Osteoblast (primary cell): ENCODE data around the gene NAA60. TPM values are rescaled to one million over a fixed set of nuclear protein-coding genes. Genes with fewer than 3 reads are reported as not detected.

Source experiments
- DNase-seq: peaks from one replicate; pipeline ENCODE4 v3.0.0; 2011; ENCODE audit warnings: low spot score, mixed read lengths; ENCODE audit not compliant: insufficient read length; ENCODE audit errors: missing footprints
- H2AFZ ChIP-seq: 2 replicates; pipeline ENCODE4 v1.6.0; 2011; ENCODE audit warnings: mild to moderate bottlenecking, low read length
- H3K27ac ChIP-seq: 2 replicates; pipeline ENCODE4 v1.5.1; 2011; ENCODE audit warnings: mild to moderate bottlenecking, low read depth, low read length, moderate library complexity
- H3K27me3 ChIP-seq: 2 replicates; pipeline ENCODE4 v1.6.0; 2012; ENCODE audit warnings: mild to moderate bottlenecking, control low read depth, inconsistent platforms, low read length, moderate library complexity; ENCODE audit not compliant: insufficient read depth
- H3K36me3 ChIP-seq: 2 replicates; pipeline ENCODE4 v1.5.1; 2011; ENCODE audit warnings: mild to moderate bottlenecking, low read length, control low read depth, moderate library complexity; ENCODE audit not compliant: insufficient read depth
- H3K4me1 ChIP-seq: 2 replicates; pipeline ENCODE4 v1.5.1; 2011; ENCODE audit warnings: mild to moderate bottlenecking, low read length, control low read depth, moderate library complexity; ENCODE audit not compliant: insufficient read depth
- H3K4me2 ChIP-seq: 2 replicates; pipeline ENCODE4 v1.6.0; 2011; ENCODE audit warnings: mild to moderate bottlenecking, low read length; ENCODE audit not compliant: insufficient read depth
- H3K4me3 ChIP-seq: fragments of 200-600 bp; sonication (generic); 3 replicates; pipeline ENCODE4 v1.5.1; 2012; ENCODE audit warnings: mild to moderate bottlenecking, low read length, inconsistent platforms; ENCODE audit not compliant: insufficient read depth
- H3K79me2 ChIP-seq: 2 replicates; pipeline ENCODE4 v1.6.0; 2012; ENCODE audit warnings: mild to moderate bottlenecking, low read length, control low read depth, inconsistent platforms; ENCODE audit not compliant: insufficient read depth
- H3K9me3 ChIP-seq: 2 replicates; pipeline ENCODE4 v1.5.1; 2011; ENCODE audit warnings: low read depth, low read length, control low read depth
- H4K20me1 ChIP-seq: 2 replicates; pipeline ENCODE4 v1.6.0; 2012; ENCODE audit warnings: mild to moderate bottlenecking, low read length, control low read depth; ENCODE audit not compliant: insufficient read depth
- CTCF ChIP-seq: IDR thresholded peaks from 2 replicates; pipeline ENCODE4 v1.5.1; 2011; ENCODE audit warnings: mild to moderate bottlenecking, low read depth, low read length, moderate library complexity; ENCODE audit errors: extremely low read depth
- total RNA-seq: library from RNA; depleted of rRNA; stranded (reverse); fragments of >200 nt; gene quantifications from 2 replicates; pipeline ENCODE4 v1.2.3, GENCODE V29; 2012

The NAA60 gene
- total RNA-seq, 1 donor, result 27.5 TPM

GRCh38 chr16:3468501-3468900 is 25.0 kb downstream of the NAA60 start:
- Histone ChIP-seq H4K20me1 (peaks cover 80% of the 10 kb centered on the region), H3K4me2 (no peak overlapping the region), H3K79me2 (peaks cover 99% of the 10 kb centered on the region), H3K27me3 (no peaks in the 10 kb centered on the region), H3K4me1 (no peaks in the 10 kb centered on the region), H3K27ac (no peak overlapping the region), H3K9me3 (no peaks in the 10 kb centered on the region), H2AFZ (no peak overlapping the region), H3K36me3 (peaks cover 16% of the 10 kb centered on the region), H3K4me3 (no peak overlapping the region)
- peak; percentile 42 for DNase-seq
- TF ChIP-seq CTCF, result no peak

- H3K36me3 ChIP-seq, result peaks cover 16% of the 10 kb centered on the region
- H3K27ac ChIP-seq, result no peak overlapping the region
- H3K9me3 ChIP-seq, result no peaks in the 10 kb centered on the region
- no peak overlapping the region for H3K4me2 ChIP-seq
- no peak for DNase-seq
- no peaks in the 10 kb centered on the region for H3K27me3 ChIP-seq
- H3K79me2 ChIP-seq, result peaks cover 99% of the 10 kb centered on the region
- peaks cover 81% of the 10 kb centered on the region for H4K20me1 ChIP-seq
- H2AFZ ChIP-seq, result no peak overlapping the region
- no peaks in the 10 kb centered on the region for H3K4me1 ChIP-seq
- no peak for TF ChIP-seq CTCF
- H3K4me3 ChIP-seq, result no peak overlapping the region
Observed at GRCh38 chr16:3469736-3470135, 26.3 kb downstream of the NAA60 start.

DNA sequence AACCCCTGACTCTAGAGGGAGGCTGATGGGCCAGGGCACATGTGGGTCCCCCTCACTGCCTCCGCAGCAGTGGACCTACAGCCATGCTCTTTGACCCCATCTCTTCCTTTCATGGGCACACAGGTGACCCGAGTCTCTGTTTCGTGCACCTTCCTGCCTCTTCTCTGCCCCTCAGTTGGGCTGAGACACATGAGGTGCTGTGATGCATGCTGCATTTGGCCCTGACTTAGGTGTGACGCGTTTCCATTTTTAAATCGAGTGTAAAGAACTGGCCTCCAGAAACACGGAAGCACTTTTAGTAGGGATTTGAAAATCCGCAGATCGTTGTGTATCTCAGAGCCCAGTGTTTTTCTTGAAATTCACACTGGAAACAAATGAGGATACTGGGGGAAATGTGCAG is 27.2 kb downstream of the NAA60 start:
- Histone ChIP-seq H3K4me1 (no peaks in the 10 kb centered on the region), H3K4me2 (no peak overlapping the region), H3K4me3 (no peak overlapping the region), H3K36me3 (peaks cover 13% of the 10 kb centered on the region), H3K27ac (no peak overlapping the region), H3K79me2 (peaks cover 98% of the 10 kb centered on the region), H4K20me1 (peaks cover 75% of the 10 kb centered on the region), H3K27me3 (no peaks in the 10 kb centered on the region), H3K9me3 (no peaks in the 10 kb centered on the region), H2AFZ (no peak overlapping the region)
- DNase-seq, result peak; percentile 74
- no peak for TF ChIP-seq CTCF

GRCh38 chr16:3471518-3472176 is 28.2 kb downstream of the NAA60 start:
- peaks cover 72% of the 10 kb centered on the region for H4K20me1 ChIP-seq
- DNase-seq, result peak; percentile 66

More at GRCh38 chr16:3471518-3472176, 28.2 kb downstream of the NAA60 start:
- Histone ChIP-seq H3K27me3 (no peaks in the 10 kb centered on the region), H3K27ac (no peak overlapping the region), H3K4me2 (no peak overlapping the region), H3K9me3 (no peaks in the 10 kb centered on the region), H3K4me3 (no peak overlapping the region), H3K79me2 (peaks cover 98% of the 10 kb centered on the region), H3K36me3 (peaks cover 4% of the 10 kb centered on the region), H2AFZ (no peak overlapping the region), H3K4me1 (no peaks in the 10 kb centered on the region)
- no peak for TF ChIP-seq CTCF
